Stimulated activated CD4-positive, alpha-beta T cell treated with anti-CD3 and anti-CD28 coated beads, Interleukin-12 subunit alpha, Interleukin-12 subunit beta, amount 100 ng/mL, for 48 hours (primary cell): ENCODE results near the gene ATP10B.

ENCODE experiments used
- DNase-seq, 3 donors: peaks; one replicate each; pipeline ENCODE4 v3.0.0-alpha.2; 2020; ENCODE audit warnings: low read depth in 2 of 3, low spot score in 1 of 3

ATP10B gene

DNA sequence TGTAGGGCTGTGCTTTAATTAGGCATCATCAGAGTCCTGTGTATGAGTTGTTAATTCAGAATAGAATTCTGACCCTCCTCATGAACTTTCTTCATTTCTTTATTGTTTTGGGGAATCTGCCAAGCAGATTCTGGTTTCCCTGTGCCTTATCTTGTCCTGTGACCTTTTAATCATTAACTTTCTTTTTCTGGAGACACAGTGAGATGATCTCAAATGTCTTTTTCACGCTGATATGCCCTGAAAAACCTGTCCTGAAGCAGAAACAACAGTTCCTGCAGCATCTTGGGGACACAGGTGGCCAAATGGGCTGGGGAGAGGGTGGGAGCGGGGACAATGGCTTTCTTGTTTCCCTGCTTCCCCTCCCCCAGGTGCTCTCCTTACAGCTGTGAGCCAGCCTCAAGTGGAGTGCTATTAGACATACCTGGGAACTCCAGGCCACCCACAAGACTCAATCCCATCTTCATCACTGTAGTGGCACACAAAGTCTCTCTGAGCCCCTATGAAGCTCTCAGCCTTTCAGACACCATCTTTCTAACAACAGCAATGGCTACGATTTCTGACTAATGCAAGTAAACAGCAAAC is 213.8 kb downstream of the ATP10B start:
- DNase-seq = no peak

GRCh38 chr5:160637357-160638090 is 214.5 kb downstream of the ATP10B start:
- no peak for DNase-seq

DNA sequence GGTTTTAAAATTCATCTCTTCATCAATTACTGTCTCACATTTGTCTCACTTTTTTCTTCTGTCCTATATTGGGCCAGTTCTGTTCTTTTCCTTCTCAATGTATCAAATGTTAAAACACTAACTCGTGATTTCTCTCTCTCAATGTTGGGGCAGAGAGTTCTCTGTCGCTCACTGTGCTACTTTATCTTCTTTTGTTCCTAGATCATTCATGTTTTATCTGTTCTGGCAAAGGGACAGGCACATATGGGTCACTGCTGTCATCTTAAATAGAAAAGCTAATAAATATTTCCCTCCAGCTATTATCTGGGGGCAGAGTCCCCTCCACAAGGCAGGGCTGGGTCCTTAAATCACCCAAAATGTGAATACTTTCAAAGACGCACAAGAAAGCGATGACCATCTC is 216.3 kb downstream of the ATP10B start:
- no peak for DNase-seq

GRCh38 chr5:160635046-160635445 is 217.0 kb downstream of the ATP10B start:
- DNase-seq = no peak

DNA sequence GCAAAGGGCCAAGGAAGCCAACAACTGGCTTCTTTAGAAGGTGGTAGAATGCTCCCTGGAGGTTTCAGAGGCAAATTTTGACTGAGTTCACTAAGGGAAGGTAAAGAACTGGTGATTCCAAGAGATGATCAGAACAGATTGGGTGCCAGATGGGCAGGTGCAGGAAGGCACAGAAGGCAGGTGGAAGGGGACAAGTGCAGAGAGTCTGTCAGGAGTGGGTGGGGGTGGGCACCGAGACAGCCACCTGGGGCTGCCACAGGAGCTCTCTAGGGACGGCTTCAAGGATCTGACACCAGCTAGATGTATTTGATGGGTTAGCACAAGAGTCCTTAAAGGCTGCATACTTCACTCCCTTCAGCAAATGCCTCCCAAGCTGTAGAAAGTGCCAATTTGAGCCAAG is 223.0 kb downstream of the ATP10B start:
- no peak for DNase-seq

GRCh38 chr5:160628619-160628968 is 223.4 kb downstream of the ATP10B start:
- DNase-seq = no peak

- DNase-seq = no peak
Observed at GRCh38 chr5:160627921-160628618, 223.9 kb downstream of the ATP10B start.

DNA sequence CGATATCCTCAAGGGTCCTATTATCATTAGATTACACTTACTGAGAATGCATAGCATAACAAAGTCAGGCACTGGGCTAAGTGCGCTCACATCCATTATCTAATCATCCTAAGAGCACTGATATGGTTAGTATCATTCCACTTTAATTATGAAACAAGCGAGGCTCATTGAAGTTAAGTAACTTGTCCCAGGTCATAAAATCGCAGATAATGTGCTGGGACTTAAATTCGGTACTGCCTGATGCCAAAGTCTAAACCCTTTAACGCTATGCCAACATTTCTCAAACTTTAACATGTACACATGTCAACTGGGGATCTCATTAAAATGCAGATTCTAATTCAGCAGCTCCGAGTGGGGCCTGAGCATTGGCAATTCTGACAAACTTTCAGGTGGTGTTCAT is 225.7 kb downstream of the ATP10B start:
- no peak for DNase-seq

- DNase-seq = no peak
Observed at GRCh38 chr5:160621526-160621925, 230.5 kb downstream of the ATP10B start.

GRCh38 chr5:160620401-160620800 is 231.6 kb downstream of the ATP10B start:
- DNase-seq = no peak

- DNase-seq = no peak
Observed at GRCh38 chr5:160619381-160619780, 232.6 kb downstream of the ATP10B start.

GRCh38 chr5:160618286-160618685 is 233.7 kb downstream of the ATP10B start:
- no peak for DNase-seq

DNA sequence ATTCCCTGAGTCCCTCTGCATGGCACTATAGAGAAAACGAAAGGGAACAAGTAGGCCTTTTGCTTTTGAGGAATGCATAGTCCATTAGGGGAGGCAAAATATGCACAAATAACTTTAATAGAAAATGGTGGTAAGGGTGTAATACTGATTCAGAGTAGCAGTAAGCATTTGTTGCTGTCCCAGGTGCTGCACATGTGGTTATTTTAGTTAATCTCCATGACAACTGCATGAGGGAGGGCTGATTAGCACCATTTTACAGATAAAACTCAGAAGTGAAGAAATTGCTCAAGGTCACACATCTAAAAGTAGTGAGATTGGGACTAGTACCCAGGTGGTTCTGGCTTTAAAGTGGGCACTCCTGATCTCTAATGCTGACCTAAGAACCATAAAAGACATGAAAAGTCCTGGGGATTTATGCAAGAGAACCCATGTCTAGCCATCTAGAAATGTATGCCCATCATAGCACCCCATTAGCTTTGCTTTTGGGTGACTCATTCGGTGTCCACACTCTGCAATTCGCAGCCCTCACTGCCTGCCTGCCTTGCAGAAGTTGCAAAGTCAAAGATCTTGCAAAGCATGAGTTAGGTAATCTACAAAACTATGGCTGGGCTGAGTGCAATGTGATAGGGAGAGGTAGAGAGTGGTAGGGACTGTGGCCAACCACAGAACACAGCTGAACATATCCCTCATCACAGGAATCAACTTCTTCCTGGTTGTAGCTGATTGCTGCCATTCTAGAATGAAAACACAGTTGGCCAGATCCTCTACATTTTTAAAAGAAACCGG is 235.1 kb downstream of the ATP10B start:
- no peak for DNase-seq

DNA sequence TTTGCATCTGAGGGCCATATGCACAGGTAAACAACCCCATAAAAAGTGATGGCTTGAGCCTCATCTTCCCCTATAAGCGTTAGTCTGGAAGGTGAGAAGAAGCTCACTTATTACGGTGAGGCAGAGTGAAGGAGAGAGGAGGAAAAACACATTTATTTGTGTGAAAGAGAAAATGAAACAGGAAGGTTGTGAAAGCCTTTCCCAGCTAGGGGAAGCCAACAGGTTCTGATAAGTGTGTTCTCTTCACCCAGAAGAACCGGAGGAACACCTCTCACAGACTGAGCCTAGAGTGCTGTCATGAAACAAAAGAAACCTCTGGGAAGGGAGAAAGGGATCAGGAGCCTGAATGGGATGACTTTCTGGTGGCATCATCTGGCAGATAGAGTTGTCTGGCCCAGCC is 237.9 kb downstream of the ATP10B start:
- DNase-seq = no peak

- DNase-seq = no peak
Observed at GRCh38 chr5:160605266-160605665, 246.7 kb downstream of the ATP10B start.

GRCh38 chr5:160604484-160604883 is 247.5 kb downstream of the ATP10B start:
- no peak for DNase-seq

DNA sequence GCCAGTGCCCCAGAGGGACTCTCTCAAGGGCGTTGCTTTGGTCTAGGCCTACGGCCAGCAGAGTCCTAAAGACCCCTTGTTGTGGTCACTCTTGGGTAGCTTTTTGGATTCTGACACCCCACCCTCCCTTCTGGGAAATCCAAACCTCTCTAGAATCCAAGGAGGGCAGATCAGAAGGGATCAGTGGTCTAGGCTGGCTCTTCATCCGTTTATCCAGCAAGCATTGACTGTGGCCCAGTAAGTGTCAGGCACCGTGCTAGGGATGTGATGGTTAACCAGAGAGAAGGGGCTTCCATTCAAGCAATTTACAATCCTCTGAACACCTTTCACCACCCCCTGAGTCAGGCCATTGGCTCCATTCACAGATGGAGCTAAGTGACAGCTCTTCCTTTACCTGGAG is 249.3 kb downstream of the ATP10B start:
- no peak for DNase-seq

- no peak for DNase-seq
Observed at GRCh38 chr5:160601046-160601445, 251.0 kb downstream of the ATP10B start.

DNA sequence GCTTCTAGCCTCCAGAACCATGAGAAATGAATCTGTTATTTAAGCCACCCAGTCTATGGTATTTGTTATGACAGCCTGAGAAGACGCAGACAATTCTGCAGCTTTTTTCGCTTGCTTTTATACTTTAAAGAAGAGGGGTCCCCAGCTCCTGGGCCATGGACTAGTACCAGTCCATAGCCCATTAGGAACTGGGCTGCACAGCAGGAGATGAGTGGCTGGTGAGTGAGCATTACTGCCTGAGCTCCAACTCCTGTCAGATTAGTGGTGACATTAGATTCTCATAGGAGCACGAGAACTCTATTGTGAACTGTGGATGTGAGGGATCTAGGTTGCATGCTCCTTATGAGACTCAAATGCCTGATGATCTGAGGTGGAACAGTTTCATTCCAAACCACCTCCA is 278.7 kb downstream of the ATP10B start:
- DNase-seq = no peak

DNA sequence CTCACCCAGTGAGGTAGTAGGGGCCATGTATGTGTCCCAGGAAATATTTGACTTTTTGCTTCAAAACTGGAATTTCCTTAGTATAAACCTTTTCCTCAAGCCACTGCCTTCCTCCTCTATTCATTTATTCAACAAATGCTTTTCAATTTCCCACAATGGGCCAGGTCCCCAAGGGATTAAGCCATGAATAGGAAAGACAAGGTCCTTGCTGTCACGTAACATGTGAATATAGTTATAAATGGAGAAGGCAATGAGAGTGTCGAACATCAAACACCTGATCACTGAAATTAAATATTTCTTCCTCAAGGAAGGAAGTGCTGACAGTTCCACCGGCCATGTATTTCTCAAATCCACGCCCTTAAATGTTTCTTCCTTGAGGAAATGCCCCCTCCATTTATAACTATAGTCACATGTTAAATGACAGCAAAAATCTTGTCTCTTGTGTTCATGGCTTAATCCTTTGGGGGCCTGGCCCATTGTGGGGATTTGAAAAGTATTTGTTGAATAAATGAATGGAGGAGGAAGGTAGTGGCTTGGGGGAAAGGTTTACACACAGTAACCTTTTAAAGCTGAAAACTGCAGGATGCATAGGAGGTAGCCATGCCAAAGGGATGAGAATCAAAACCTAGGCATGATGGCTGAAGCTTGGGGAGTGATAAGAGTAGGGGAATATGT is 284.8 kb downstream of the ATP10B start:
- no peak for DNase-seq

DNA sequence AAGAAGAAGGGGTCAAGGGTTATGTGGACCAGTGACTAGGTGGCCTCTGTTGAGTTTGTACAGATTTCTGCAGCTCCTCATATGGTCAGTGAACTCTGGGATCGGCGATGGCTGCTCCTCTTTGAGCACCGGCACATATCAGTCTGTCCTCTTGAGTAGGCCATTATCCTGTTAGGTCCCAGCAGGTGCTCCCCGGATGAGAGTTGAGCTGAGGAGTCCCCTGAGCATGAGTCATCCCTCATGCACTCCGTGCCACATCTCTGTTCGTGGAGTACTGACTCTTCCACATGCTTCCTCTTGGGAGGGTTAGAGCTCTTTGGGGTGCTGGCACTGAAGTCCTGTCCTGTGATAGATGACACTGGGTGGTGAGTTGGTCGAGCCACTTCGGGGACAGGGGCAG is 286.6 kb downstream of the ATP10B start:
- DNase-seq = no peak
